ENCODE data around the gene SLC25A21.
"Not testable (repeated sequence)": the region's sequence is repeated elsewhere in the genome, so short reads cannot be mapped to it uniquely, and the experiment has no call there.

The SLC25A21 gene

DNA sequence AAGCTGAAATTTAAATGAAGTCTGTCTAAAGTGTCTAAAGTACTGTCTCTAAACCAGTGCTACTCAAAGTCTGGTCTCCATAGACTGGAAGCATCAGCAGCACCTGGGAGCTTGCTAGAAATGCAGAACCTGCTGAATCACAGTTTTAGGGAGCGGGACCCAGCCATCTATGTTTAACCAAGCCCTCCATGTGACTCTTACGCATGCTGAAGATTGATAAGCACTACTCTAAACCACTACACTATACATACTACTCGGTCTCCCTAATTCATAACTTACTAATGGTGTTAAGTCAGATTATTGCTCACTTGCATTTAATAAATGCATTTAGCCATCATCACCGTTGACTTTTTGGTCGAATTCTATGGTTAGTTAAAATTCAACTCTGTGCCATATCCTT lies 88.8 kb downstream of the SLC25A21 start:
- no peak for DNase-seq

- no peak for DNase-seq
Observed at GRCh38 chr14:37082449-37082848, 90.0 kb downstream of the SLC25A21 start.

DNA sequence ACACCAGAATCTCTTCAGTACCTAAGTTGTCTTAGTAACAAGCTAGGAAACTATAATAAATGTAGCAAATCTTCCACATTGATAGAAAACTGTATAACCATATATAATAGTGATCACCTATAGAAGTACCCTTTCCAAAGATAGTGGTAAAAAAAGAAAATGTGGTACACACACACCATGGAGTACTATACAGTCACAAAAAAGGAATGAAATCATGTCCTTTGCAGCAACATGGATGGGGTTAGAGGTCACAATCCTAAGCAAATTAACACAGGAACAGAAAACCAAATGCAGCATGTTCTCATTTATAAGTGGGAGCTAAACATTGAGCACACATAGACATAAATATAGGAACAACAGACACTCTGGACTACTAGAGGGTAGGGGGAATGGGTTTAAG lies 90.5 kb downstream of the SLC25A21 start:
- DNase-seq = no peak

DNA sequence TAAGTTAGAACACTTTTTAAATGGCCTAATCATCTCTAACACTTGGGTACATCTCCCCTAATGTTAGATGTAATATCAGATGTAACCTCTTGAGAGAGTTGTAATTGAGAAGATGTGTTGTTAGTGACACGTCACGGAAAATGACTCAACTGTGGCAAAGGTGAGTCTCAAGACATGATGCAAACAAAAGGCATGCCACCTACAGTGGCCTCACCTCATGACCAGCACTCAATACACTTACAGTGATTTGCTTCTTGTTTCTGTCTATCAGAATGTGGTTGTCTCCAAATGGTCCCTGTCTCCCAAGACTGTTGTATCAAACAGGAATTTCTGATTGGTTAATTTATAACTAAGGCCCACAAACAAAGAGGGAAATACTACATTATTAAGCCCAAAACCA lies 91.2 kb downstream of the SLC25A21 start:
- DNase-seq = no peak

DNA sequence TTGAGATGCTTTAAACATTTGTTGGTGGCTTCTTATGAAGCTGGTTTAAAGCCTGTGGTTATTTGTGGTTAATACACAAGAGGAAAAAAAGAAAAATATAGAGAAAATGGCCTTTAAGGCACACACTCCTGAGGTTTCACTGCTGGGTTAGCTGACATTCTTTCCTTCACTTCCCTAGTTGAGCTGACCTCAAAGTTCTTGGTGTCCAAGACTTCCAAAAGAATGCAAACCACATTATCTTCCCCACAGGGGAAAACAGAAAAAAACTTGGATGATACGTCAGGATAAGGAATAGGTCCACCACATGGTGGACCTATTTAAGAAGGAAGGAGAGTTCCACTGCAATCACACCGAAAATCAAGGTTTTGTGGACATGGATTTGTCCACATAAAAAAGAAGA lies 94.3 kb downstream of the SLC25A21 start:
- DNase-seq = no peak

- DNase-seq = not testable (repeated sequence)
Observed at GRCh38 chr14:37074320-37074719, 98.1 kb downstream of the SLC25A21 start.

- DNase-seq = no peak
Observed at GRCh38 chr14:37063467-37064240, 108.8 kb downstream of the SLC25A21 start.

DNA sequence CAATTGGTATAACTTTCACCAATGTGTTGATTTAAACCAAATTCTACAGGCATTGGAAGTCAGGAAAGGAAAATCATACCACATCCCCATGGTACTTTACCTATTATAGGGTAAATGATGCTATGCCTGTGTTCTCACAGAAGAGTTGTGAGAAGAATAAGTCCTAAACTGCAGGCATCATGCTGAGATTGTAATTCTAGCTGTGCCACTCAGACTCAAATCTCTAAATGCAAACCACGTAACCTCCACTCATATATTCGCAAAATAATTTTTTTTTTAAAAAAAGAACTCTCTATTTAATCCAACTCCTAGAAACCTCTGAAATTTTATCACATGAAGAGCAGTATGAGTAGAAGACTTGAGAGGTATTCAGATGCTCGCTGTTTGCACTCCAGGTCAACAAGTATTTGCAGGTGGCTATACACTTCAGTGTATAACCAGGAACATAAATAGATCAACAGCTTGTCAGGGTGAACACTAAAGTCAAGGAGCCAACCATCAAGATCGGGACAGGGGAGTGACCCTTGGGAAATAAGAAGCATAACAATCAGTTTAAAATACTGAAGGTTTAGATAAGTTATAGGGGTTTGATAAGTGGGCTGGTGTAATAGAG lies 110.1 kb downstream of the SLC25A21 start:
- DNase-seq = no peak

GRCh38 chr14:37061697-37062096 lies 110.7 kb downstream of the SLC25A21 start:
- DNase-seq = no peak

- no peak for DNase-seq
Observed at GRCh38 chr14:37060496-37061260, 111.7 kb downstream of the SLC25A21 start.

- no peak for DNase-seq
Observed at GRCh38 chr14:37057776-37058175, 114.6 kb downstream of the SLC25A21 start.

GRCh38 chr14:37056473-37056872 lies 115.9 kb downstream of the SLC25A21 start:
- no peak for DNase-seq

DNA sequence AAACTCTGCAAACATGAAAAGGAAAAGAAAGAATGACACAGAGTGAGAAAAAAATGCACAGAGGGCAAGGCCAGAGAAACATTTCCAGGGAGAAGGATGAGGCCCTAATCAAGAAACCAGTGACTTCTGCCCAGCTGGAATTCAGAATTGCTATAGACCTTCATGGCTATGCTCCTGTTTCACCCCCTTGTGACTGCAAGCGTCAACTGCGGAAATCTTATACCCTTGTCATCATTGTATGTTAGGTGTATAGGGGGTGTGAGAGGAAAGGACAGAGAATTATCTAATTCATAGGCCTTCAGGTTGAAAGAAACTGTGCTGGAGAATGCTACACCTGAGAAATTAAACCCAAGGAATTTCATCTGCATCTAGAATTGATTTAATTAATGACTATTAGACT lies 117.5 kb downstream of the SLC25A21 start:
- DNase-seq = no peak

- DNase-seq = no peak
Observed at GRCh38 chr14:37054144-37054543, 118.3 kb downstream of the SLC25A21 start.

DNA sequence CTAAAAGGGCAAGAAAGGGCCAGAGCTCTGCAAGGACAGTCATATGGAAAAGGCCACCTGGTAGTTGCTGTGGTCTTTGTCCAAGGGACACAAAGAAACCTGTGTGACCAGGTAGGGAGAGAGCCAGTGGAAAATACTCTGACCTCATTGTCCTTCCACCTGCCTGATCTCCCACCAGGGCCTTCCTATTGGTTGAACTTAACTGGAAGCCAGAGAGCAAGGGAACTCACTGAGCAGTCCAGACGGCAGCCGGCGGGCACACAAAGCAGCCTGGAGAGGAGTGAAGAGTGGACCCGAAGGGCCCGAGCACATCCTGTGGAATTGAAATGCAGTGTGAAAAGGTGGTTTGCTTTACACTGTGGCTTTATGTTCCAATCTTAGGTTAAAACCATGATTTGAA lies 120.7 kb downstream of the SLC25A21 start:
- no peak for DNase-seq

- no peak for DNase-seq
Observed at GRCh38 chr14:37051153-37051552, 121.3 kb downstream of the SLC25A21 start.

GRCh38 chr14:37048666-37049071 lies 123.7 kb downstream of the SLC25A21 start:
- no peak for DNase-seq

- no peak for DNase-seq
Observed at GRCh38 chr14:37047996-37048395, 124.4 kb downstream of the SLC25A21 start.

GRCh38 chr14:37047226-37047625 lies 125.2 kb downstream of the SLC25A21 start:
- no peak for DNase-seq

DNA sequence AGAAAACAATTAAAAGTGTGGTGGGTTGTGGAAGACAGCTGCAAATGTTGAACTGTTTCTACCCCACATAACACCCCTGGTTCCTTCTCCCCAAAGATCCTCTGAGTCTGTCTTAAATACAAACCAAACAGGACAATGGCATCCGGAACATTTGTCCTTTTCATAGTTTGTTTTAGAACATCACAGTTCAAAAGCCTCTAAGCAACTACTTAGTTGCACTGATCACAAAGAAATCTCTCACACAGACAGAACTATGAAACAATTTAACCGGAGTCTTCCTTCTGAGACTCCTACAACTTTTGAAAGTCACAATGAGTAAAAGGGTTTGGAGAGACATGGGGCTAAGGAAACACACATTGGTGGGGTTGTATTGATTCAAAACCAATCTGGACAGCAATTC lies 125.6 kb downstream of the SLC25A21 start:
- DNase-seq = no peak

DNA sequence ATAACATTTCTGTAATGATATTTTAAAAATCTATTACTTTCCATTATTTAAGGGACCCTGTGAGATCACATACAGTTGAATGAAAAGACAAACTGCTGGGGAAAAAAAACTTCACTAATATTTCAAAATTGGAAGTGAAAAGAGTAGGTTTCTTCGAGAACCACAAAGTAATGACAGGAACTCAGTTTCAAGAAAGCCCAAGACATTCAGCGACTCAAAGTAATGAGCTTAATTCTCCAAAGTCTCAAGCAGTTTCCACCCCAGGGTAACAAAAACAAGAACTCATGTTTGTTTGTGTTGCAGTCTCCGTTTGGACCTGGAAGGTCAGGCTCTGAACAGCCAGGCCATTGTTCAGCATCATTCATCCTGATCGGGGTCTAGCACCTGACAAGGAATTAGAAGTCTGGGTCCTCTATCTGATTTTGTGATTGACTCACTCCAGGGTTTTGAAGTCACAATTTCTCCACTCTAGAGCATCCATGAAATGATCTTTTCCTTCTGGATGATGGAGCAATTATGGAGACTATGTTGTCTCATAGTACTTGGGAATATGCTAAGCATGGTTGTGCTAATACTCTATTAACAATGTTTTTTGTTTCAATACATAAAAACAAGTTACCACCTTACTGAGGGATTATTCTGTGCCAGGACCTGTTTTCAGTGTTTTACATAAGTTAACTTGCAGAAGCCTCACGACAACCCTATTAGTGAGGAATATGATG lies 126.9 kb downstream of the SLC25A21 start:
- no peak for DNase-seq

DNA sequence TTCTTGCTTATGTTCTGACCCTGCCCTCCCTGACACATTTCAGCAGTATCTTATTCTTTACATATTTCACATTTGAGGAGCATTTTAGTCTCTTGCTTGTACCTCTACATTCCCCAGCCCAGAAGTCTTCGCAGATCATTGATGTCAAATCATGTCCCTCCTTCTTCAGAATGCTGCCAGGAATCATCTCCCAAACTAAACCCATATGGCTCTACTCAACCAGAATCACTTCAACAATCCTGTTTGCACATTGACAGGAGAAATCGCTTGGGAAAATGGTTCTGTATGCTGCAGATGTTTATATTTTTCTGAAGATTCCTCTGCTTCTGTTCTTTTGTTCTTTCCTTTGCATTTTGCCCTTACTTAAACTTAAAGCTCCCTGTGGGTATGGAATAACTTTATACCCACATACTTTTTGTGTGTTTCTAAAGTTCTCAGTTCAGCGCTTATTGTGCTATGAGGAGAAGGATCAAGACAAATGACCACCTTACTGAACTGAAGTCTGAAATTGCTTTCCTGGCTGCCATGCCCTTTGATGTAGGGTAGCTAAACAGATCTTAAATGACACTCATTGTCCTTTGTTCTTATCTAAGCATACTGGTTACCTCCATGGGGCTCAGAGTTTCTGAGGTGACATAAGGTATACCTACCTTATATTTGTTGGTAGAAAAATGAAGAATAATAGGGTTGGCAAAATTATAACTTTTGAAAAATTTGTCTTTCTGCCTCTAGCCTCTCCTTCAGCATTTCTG lies 134.6 kb downstream of the SLC25A21 start:
- DNase-seq = no peak
